CD4-positive, alpha-beta T cell (primary cell): ENCODE results near the gene FMNL2. TPM values are rescaled to one million over a fixed set of nuclear protein-coding genes. Genes with fewer than 3 reads are reported as not detected.

Source experiments
- ATAC-seq: fragments of 200-7000 bp; cut with Tn5 transposase; one replicate; pipeline ENCODE4 v1.10.0; 2022; ENCODE audit warnings: mild to moderate bottlenecking; ENCODE audit not compliant: poor library complexity
- CTCF ChIA-PET: fragments of 350-600 bp; sonication (Branson Sonifier 250); formaldehyde crosslinking; loops from one replicate; lab custom pipeline; 2021; ENCODE audit warnings: antibody characterized with exemption, inconsistent platforms; lab: Charles Lee
- POLR2A ChIA-PET: fragments of 350-600 bp; sonication (Branson Sonifier 250); formaldehyde crosslinking; loops from one replicate; lab custom pipeline; 2021; ENCODE audit warnings: antibody characterized with exemption, inconsistent platforms; lab: Charles Lee
- DNase-seq, 14 experiments: peaks; one replicate each; pipeline ENCODE4 v3.0.0-alpha.2; 2013 to 2020; ENCODE audit warnings: mixed read lengths in 2 of 14
- H3K27ac ChIP-seq, 2 donors: one replicate each; pipeline versions ENCODE4 v1.5.1 to v1.7.0; 2013; ENCODE audit warnings: low read length in 2 of 2, low read depth in 1 of 2, mild to moderate bottlenecking in 1 of 2
- H3K27me3 ChIP-seq, 2 experiments: 1 replicate in 1 of 2; 2 replicates in 1 of 2; pipeline versions ENCODE4 v1.6.1 to v1.7.0; 2013; ENCODE audit warnings: low read length in 2 of 2, control low read depth in 1 of 2, mild to moderate bottlenecking in 1 of 2, moderate library complexity in 1 of 2; ENCODE audit not compliant: insufficient read depth in 2 of 2, control insufficient read depth in 1 of 2
- H3K36me3 ChIP-seq: one replicate; pipeline ENCODE4 v1.6.1; 2013; ENCODE audit warnings: low read length, control low read depth; ENCODE audit not compliant: insufficient read depth
- H3K4me1 ChIP-seq: one replicate; pipeline ENCODE4 v1.6.1; 2013; ENCODE audit warnings: low read length, control low read depth; ENCODE audit not compliant: insufficient read depth
- H3K4me3 ChIP-seq: one replicate; pipeline ENCODE4 v1.5.1; 2013; ENCODE audit warnings: mild to moderate bottlenecking, low read length, moderate library complexity
- H3K9me3 ChIP-seq, 2 experiments: 1 replicate in 1 of 2; 2 replicates in 1 of 2; pipeline versions ENCODE4 v1.6.1 to v1.7.0; 2013; ENCODE audit warnings: low read length in 2 of 2, mild to moderate bottlenecking in 2 of 2, control low read depth in 1 of 2, moderate library complexity in 1 of 2; ENCODE audit not compliant: control insufficient read depth in 1 of 2, insufficient read depth in 1 of 2
- H3K27ac Mint-ChIP-seq: one replicate; pipeline ENCODE4 v1.8.0; 2020; ENCODE audit warnings: mixed read lengths
- H3K27me3 Mint-ChIP-seq: one replicate; pipeline ENCODE4 v1.8.0; 2021; ENCODE audit warnings: mixed read lengths
- H3K36me3 Mint-ChIP-seq: one replicate; pipeline ENCODE4 v1.8.0; 2021; ENCODE audit warnings: low read depth, mixed read lengths
- H3K4me1 Mint-ChIP-seq: one replicate; pipeline ENCODE4 v1.8.0; 2021; ENCODE audit warnings: low read depth, mixed read lengths
- H3K4me3 Mint-ChIP-seq: one replicate; pipeline ENCODE4 v1.8.0; 2020; ENCODE audit warnings: mild to moderate bottlenecking, mixed read lengths
- H3K9me3 Mint-ChIP-seq: one replicate; pipeline ENCODE4 v1.8.0; 2020; ENCODE audit warnings: mixed read lengths
- CTCF ChIP-seq: fragments of 200-600 bp; IDR thresholded peaks from one replicate; pipeline ENCODE4 v1.8.0; 2022; ENCODE audit warnings: antibody characterized with exemption, mild to moderate bottlenecking
- intact Hi-C, 2 experiments: fragments of 100-400 bp; cut with DNase I in 1 of 2; cut with micrococcal nuclease in 1 of 2; formaldehyde crosslinking; loops; one replicate each; pipeline versions ENCODE4 v1.15.1 to v1.9.0; 2023 to 2025; cut with DNase I, micrococcal nuclease
- total RNA-seq, 174 experiments: library from RNA in 2 of 174; stranded (reverse) in 2 of 174; gene quantifications; one replicate each; pipeline ENCODE4 v1.2.3 and lab custom pipeline; 2021 to 2026

FMNL2 gene
- total RNA-seq, 2 experiments from 2014 or later: 0.30 to 0.31 TPM

- CTCF ChIA-PET: no interaction called here
- Histone ChIP-seq H3K9me3 (no peaks in the 10 kb centered on the region), H3K27ac (no peak overlapping the region), H3K27me3 (no peaks in the 10 kb centered on the region), H3K4me1 (no peaks in the 10 kb centered on the region), H3K4me3 (no peak overlapping the region), H3K36me3 (no peaks in the 10 kb centered on the region)
- H3K27me3 Mint-ChIP-seq: peaks cover 16% of the 10 kb centered on the region
- intact Hi-C loops: no loop called here
- no peak for ATAC-seq
- POLR2A ChIA-PET: no interaction called here
- no peaks in the 10 kb centered on the region for H3K4me1 Mint-ChIP-seq
- H3K9me3 Mint-ChIP-seq: no peaks in the 10 kb centered on the region
- no peaks in the 10 kb centered on the region for H3K36me3 Mint-ChIP-seq
- H3K4me3 Mint-ChIP-seq: no peak overlapping the region
- no peak overlapping the region for H3K27ac Mint-ChIP-seq
- DNase-seq: no peak
- no peak for TF ChIP-seq CTCF
Measured at GRCh38 chr2:152562198-152562884, 227.4 kb downstream of the FMNL2 start.

DNA sequence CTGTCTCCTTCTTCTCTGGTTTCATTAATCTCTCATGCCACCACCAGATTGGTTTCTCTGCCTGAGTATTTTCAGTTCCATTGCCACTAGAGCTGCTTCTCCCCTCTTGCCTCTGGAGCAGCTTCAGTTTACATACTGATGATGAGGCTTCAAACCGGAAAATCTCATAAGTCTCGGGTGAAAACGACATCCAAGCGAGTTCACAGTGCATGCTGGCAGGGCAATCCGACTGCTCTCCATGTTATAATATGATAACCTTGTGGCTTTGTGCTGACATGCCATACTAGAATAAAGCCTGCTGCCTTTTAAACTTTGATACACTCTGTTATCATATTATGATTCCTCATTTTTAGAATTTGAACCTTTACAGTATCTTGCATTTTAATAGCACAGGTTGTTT, 228.8 kb downstream of the FMNL2 start:
- peaks cover 22% of the 10 kb centered on the region for H3K27me3 Mint-ChIP-seq
- DNase-seq: no peak
- no peaks in the 10 kb centered on the region for H3K4me1 ChIP-seq
- H3K4me3 ChIP-seq: no peak overlapping the region
- ChIA-PET POLR2A (no interaction called here), CTCF (no interaction called here)
- no peaks in the 10 kb centered on the region for H3K4me1 Mint-ChIP-seq
- no peaks in the 10 kb centered on the region for H3K9me3 ChIP-seq
- intact Hi-C loops: no loop called here
- no peaks in the 10 kb centered on the region for H3K36me3 Mint-ChIP-seq
- no peak overlapping the region for H3K27ac Mint-ChIP-seq
- no peaks in the 10 kb centered on the region for H3K9me3 Mint-ChIP-seq
- H3K27me3 ChIP-seq: no peaks in the 10 kb centered on the region
- H3K36me3 ChIP-seq: no peaks in the 10 kb centered on the region
- H3K27ac ChIP-seq: no peak overlapping the region
- no peak for ATAC-seq
- no peak overlapping the region for H3K4me3 Mint-ChIP-seq
- no peak for TF ChIP-seq CTCF

- no peaks in the 10 kb centered on the region for H3K36me3 Mint-ChIP-seq
- Histone ChIP-seq H3K27me3 (no peaks in the 10 kb centered on the region), H3K36me3 (no peaks in the 10 kb centered on the region), H3K27ac (no peak overlapping the region), H3K9me3 (no peaks in the 10 kb centered on the region), H3K4me3 (no peak overlapping the region), H3K4me1 (no peaks in the 10 kb centered on the region)
- CTCF ChIA-PET: no interaction called here
- intact Hi-C loops: no loop called here
- no peaks in the 10 kb centered on the region for H3K4me1 Mint-ChIP-seq
- no peak overlapping the region for H3K27ac Mint-ChIP-seq
- H3K9me3 Mint-ChIP-seq: no peaks in the 10 kb centered on the region
- no peak overlapping the region for H3K4me3 Mint-ChIP-seq
- no peak for ATAC-seq
- POLR2A ChIA-PET: no interaction called here
- no peak for DNase-seq
- peaks cover 22% of the 10 kb centered on the region for H3K27me3 Mint-ChIP-seq
- no peak for TF ChIP-seq CTCF
Measured at GRCh38 chr2:152564754-152565551, 230.0 kb downstream of the FMNL2 start.
